Frontal cortex (tissue), 4 donors: ENCODE results near the gene LACC1. TPM values are rescaled to one million over a fixed set of nuclear protein-coding genes. Genes with fewer than 3 reads are reported as not detected.

Experiments
- DNase-seq, 2 donors: peaks; one replicate each; pipeline ENCODE4 v3.0.0; 2012; ENCODE audit warnings: low spot score in 2 of 2
- FAIRE-seq: peaks from 2 replicates; lab custom pipeline; 2012; peaks lifted over from hg19 to GRCh38; lab: Jason Lieb, UNC
- total RNA-seq: library from RNA; depleted of rRNA; stranded (reverse); fragments of >200 nt; gene quantifications from one replicate; pipeline ENCODE4 v1.2.3, GENCODE V29; 2014
- donor health status: control.
- donor health status: control.
- donor health status: control.

The LACC1 gene
- 9.4 TPM for total RNA-seq

DNA sequence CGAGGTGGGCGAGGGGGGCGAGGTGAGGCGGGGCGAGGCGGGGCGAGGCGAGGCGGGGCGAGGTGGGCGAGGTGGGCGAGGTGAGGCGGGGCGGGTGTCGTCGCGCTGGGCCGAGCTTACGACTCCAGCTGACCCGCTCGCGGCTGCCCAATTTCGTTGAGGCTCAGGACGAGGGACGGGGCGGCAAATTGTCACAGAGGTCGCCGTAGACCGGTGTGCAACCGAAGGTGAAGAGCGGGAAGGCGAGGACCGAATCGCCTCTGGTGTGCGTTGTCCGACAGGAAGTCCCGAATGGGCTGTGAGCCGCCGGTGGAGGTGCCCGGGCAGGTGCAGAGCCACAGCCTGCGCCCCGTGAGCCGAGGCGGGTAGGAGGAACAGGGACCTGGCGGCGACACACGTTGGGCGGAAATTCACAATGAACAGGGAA, at the start of gene LACC1:
LACC1 (plus strand) TSS at position 150 of the 427 bp plus-strand sequence. CDS start 1,082 bp downstream, outside the sequence.
- FAIRE-seq (no peak), DNase-seq (peak in 1 of 2 donors; percentile 18)

DNA sequence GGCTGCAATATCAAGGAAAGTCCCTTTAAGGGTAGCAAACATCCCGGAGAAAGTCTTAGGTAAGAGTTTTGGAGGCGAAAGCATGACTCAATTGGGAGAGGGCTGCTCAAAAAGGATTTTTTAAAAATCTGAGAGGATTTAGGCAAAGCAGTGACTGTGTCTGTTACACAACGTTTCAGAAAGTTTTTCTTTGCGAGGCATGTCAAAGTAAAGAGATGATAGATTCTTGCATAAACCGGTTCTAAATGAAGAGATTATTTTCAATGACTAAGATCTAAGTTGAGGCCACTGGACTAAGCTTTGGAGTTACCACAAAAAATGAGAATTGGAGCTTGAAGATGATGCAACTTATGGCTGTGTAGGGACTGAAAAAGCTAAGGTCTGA, 49.2 kb upstream of the LACC1 start:
- DNase-seq (no peak), FAIRE-seq (no peak)

DNA sequence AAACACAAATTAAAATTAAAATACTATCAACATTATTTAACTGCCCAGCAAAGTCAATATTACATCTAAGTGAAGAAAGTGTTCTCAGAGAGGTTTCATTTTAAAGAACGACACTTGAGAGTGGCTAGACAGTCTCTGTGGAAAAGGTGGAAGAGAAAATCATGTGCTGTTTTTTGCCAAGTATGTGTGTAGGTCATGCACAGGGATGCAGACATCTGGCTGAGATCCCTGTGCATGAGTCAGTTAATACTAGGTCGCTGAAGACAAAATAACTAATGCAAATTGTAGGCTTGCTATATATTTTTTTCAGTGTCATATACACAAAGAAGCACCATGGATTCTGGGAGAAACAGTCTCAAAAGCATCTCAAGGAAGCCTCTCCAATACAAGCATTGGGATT, 48.6 kb upstream of the LACC1 start:
- DNase-seq: no peak
- FAIRE-seq: no peak

DNA sequence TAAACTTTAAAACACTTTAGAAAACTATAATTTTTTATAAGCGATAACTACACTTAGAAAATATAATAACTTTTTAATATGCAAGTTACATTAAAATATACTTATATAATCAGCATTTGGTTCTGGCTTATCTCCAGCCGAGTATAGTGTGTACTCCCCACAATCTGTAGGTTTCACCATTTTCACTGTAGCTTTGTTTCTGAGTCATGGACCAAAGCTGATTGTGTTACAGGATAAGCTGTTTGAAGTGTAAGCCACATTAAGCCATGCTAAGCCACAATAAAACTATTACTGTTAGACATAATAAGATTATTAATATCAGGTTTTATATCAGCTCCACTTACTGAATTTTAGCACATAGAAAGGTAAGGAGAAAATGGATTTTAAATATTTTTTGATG, 44.0 kb upstream of the LACC1 start:
- no peak for DNase-seq
- no peak for FAIRE-seq

DNA sequence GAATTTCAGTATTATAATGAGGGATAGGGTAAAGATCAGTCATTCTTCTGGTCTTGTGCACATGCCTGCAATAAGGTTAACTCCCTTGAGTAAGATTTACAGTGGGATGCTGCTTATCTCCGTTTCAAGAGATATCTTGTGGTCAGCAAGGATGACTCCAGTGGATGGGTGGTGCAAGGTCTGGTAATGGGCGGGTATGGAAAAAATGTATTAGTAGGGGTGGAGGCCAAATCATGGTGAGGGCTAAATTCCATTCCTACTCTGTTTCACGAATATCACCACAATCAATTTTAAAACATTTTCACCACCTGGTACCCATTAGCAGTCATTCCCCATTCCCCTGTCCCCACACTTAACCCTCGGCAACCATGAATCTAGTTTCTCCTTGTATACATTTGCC, 40.8 kb upstream of the LACC1 start:
- DNase-seq: no peak
- no peak for FAIRE-seq

DNA sequence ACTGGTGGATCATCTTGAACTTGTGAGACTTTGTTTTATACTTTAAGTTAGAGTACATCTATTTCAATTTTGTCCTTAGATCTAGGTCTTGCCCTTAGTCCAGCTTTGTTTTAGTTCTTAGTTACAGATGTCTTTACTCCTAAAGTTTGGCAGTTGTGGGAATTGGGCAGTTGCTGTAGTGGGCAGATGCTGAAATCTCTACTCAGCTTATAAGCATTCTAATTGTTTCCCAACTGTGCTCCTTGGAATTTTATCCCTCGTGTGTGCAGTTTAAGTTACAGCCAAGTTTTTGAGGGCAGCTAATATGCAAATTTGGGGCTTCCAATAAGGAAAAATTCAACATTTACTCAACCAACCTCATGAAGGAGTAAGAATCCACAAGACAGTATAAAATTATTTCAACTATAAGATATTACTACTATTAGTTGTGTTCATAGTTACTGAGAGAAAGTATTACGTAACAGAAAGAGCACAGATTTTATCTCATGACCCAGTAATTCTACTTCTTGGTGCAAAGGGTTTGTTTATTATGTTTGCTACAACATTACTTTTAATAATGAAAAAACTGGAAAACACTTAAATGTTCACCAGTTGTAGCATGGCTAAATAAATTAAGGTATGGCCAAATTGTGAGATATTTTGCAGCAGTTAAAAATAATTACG, 33.1 kb upstream of the LACC1 start:
- no peak for DNase-seq
- no peak for FAIRE-seq

DNA sequence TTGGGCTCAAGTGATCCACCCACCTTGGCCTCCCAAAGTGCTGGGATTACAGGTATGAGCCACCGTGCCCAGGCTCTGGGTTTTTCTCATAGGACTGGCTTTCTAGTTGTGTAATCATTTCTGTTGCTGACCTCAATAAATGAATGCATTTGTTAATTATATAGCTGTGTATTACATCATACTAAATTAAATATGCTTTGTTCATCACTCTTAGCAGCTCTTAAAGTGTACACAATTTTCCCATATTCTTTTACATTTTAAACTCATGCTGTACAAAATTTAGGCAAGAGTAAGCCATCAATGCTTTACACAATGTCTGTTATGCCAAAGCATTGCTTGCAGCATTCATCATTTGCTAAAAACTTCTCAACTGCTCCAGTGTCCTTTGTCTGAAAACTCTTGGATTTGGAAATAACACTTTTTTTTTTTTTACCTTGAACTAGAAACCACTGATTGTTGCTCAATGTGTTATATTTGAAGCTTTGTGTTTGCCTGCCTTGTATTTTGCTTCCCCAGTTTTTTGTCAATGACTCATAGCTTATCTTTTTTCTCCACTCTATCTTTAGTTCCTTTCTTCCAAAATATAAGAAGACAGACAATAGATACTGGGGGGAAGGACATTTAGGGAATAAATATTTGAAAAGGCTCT, 31.6 kb upstream of the LACC1 start:
- DNase-seq (no peak), FAIRE-seq (no peak)

DNA sequence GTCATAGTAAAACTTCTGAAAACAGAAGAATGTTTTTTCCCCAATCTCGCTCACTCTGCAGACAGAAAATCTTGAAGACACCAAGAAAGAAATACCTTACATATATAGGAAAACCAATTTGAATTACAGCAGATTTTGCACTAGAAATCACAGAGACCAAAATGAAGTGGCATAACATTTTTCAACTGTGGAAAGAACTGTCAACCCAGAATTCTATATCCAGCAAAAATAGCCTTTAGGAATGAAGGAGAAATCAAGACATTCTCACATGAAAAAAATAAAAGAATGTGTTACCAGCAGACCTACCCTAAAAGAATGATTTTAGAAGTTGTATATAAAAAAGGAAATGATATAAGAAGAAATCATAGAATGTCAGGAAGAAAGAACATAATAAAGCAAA, 28.8 kb upstream of the LACC1 start:
- FAIRE-seq (no peak), DNase-seq (no peak)

DNA sequence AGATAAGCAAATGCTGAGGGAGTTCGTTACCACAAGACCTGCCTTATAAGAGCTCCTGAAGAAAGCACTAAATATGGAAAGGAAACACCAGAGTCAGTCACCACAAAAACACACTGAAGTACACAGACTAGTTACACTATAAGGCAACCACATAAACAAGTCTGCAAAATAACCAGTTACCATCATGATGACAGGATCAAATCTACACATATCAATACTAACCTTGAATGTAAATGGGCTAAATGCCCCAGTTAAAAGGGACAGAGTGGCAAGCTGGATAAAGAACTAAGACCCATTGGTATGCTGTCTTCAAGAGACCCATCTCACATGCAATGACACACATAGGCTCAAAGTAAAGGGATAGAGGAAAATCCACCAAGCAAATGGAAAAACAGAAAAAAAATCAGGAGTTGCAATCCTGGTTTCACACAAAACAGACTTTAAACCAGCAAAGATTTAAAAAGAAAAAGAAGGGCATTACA, 26.7 kb upstream of the LACC1 start:
- no peak for DNase-seq
- no peak for FAIRE-seq

DNA sequence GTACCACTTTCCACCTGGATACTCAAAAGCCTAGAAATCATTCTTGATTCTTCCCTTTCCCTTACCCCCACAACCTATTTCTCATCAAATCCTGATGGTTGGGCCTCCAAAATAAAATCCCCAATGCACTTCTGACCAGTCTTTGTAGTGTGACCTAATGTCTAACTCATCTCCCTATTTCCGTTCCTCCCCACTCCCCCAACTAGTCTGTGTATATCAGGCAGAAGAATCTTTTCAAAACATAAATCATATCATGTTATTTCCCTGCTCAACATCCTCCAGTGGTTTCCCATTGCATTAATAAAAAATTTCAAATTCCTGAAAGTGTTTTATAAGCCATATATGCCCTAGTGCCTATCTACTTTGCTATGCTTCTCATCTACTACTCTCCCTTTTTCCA, 17.8 kb upstream of the LACC1 start:
- DNase-seq (no peak), FAIRE-seq (no peak)

DNA sequence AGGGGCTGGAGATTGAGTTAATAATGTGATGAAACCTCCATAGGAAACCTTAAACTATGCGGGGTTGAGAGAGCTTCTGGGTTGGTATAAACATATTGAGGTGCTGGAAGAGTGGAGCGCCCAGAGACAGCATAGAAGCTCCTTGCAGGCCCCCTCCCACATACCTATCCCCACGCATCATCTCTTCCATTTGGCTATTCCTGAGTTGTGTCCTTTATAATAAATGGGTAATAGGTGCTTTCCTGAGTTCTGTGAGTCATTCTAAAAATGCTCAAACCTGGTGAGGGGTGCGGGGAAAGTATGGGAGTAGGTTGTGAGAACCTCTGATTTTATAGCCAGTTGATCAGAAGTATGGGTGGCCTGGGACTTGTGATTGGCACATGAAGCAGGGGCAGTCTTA, 14.8 kb upstream of the LACC1 start:
- no peak for DNase-seq
- FAIRE-seq: no peak

DNA sequence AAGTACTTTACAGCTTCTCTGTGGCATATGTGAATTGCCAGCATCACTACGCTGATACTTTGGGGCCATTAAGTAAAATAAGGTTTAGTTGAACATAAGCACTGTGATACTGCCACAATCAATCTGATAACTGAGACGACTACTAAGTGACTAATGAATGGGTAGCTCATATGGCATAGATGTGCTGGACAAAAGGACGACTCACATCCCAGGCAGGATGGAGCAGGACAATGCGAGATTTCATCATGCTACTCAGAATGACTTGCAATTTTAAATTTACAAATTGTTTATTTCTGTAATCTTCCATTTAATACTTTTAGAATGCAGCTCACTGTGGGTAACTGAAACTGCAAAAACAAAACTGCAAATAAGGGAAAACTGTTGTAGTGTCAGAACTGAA, 13.8 kb upstream of the LACC1 start:
- FAIRE-seq: no peak
- DNase-seq: no peak

DNA sequence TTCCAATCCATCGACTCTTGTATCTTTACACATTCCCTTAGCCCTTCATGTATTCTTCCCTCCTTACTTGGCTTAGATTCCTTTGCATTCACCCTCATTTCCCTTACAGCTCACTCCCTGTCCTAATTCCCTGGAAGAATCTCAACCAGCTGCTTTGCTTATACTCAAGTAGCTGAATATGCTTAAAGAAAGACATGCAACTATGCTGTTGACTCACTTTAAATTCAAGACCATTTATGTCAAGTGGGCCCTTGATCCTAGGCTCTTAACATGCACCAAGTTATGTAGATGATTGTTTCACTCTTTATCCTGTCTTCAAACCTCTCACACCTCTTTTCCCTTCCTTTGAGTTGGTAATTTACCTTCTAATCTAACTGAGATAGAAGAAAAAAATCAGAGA, 7.5 kb upstream of the LACC1 start:
- no peak for FAIRE-seq
- DNase-seq: no peak

DNA sequence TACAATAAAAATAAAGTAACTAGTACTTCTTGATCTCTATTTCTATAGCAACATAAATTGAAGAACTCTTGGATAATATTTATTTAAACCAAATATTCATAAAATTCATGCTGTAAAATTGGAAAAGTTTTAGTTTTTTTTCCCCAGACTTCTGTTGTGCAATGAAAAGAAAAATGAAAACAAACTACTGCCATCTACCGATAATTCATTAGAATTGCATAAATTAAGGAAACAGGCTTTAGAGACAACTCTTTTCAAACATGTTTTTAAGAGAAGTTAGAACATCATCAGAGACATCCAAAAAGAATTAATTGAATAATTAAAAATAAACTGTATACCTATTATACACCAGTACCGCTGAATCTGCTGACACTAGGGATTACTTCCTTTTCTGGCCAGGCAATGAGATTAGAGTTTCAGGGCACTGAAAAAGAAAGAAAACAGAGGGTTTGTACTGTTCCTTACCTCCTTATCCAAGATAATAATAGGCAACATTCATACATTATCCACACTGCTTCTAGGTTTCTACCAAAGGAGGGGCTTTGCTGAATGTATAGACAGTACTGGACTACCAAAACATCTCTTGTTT, 5.1 kb upstream of the LACC1 start:
- DNase-seq (no peak), FAIRE-seq (peak; percentile 100)

DNA sequence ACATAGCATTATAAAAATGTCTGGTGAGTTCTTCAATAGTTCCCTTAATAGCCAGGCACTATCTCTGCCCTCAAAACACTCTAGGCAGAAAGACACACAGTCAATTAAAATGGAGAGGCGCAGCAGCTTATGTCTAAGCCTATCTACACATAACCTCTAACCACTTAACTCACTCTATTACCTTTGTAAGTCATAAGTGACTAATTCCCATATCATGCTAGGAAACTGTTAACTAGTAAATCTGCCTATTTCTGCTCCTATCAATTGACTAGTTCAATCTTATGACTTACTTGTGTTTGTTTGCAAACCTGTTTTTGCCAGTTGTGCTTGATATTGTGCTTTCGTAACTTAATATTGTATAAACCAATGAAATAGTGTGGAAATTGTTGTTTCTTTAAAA, 3.3 kb upstream of the LACC1 start:
- DNase-seq (no peak), FAIRE-seq (no peak)

DNA sequence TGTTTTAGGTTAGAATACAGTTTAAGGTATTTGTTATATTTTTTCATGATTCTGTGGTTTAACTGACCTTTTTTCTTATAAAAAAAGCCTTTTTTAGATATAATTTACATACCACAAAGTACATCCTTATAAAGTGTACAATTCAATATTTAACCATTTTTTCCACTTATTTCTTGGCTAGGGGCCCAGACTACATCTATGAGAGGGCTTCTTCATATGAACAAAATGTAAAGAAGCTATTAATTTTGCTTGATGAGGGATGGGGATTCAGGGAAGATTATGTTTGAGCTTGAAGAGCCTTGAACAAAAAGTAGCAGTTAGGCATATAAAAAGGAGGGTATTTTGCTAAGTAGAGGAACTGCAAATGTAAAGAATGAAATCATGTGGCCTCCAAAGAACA, 2.4 kb upstream of the LACC1 start:
- FAIRE-seq (no peak), DNase-seq (no peak)

DNA sequence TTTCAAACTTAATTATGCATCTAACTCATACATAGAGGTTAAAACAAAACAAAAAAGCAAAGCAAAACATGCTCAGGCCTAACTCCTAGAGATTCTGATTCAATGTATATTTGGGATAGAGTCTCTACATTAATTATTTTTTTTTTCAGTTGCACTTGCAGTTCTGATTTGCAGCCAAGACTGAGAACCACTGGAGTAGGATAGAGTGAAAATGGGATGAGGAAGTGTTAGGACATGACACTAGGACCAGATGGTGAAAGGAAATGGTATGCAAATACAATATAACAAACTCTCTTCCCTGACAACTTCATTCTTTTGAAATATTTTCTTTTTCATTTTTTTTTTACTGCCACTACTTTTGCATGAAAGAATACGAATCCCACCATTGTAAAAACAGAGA, 1.9 kb upstream of the LACC1 start:
- DNase-seq: no peak
- no peak for FAIRE-seq

DNA sequence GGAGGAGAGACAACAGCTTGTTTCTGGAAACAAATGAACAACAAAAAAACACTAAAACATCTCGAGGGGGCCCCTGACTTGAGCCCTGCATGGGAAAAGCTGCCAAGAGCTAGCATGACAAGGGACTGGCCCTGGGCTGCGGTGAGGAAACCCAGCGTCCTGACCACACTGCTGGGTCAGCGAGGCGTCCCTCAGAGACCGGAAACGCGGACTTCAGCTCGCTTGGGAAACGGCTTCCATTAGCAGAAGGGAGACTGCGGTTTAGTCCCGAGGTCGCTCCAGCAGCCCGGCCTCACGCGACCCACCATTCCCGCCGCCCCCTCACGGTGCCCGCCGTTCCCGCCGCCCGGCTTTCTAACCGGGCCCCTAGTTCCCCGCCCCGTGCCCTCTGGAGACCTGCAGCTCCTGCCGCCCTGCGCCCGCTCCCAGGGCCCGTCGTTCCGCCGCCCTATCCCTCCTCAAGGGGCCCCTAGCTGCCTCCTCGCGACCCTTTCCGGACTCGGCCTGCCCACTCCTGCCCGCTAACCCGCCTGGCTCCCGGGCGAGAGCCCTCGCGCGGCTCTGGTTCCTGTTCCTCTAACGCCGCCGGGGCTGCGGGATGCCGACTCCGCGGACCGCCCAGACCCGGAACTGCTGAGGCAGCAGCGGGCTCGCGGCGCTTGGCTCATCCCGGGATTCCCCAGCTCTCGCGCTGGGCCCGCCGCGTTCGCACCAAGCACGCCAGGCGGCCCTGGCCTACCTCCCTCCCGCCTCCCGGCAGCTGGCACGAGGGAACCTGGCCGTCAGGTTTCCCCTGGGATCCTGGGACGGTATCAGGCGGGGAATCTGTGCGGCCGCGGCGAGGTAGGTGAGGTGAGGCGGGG, 581 bp upstream of the LACC1 start, which contains the start of gene CCDC122:
CCDC122 (minus strand) TSS at position 849 of the 863 bp plus-strand sequence. CDS start 10,364 bp downstream, outside the sequence.
- no peak for FAIRE-seq
- DNase-seq: peak; percentile 75 to 79

DNA sequence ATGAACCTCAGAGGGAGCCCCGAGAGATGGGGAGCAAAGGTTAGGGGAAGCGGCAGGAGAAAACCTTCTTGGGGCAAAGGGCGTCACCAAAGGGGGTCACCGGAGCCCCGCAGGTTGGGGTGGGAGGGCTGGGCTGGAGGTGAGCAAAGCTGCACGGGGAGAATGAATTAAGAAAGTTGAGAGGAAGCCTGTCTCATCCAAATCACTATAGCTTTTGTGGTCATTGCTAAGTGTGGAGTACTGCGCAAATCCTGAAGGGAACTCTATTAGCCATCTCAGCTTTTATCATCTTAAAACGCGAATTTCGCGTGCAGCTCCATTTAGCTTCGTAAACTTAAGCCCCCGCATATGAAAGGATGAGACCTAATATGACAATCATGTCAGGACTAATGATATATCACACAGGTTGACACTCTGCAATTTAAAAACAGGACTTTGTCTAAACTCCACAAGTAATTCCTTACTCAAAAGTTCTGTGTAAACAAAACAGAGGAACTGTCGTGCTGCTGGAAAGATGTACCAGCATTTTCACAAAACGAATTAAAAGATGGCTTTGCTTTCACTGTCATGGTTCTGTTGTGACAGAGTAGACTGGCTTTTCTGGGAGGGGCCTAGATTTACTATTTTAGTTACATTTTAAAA, 631 bp downstream of the LACC1 start:
- no peak for FAIRE-seq
- DNase-seq: peak in 1 of 2 donors; percentile 29

DNA sequence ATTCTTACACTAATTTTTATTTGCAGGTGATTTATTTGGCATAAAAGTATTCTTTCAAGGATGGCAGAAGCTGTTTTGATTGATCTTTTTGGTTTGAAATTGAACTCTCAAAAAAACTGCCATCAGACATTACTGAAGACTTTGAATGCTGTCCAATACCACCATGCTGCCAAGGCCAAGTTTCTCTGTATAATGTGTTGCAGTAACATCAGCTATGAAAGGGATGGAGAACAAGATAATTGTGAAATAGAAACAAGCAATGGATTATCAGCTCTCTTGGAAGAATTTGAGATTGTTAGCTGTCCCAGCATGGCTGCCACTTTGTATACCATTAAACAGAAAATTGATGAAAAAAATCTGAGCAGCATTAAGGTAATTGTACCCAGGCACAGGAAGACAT, 1.2 kb downstream of the LACC1 start:
- FAIRE-seq (peak; percentile 43), DNase-seq (peak in 1 of 2 donors; percentile 32)
